Measurements from ENCODE around the gene IER2.

Gene IER2

DNA sequence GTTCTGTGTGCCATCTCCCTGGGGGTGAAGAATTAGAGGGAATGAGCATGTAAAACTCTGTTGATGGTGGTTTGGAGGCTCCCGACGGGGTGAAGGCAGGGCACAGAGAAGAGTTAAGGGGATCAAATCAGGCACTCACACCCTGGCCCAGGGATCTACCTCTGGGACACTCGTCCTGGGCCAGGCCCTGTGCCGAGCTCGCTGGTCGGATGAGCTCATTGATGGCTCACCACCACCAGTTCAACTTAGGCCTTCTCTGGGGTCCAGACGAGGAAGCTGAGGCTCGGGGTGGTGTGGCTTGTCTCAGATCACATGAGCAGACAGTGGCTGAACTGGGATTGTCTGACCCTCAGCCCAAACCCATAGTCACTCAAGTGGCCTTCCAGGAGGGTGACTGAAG lies 30.6 kb upstream of the IER2 start:
- DNase-seq (ENCODE audit: low read depth): no peak

DNA sequence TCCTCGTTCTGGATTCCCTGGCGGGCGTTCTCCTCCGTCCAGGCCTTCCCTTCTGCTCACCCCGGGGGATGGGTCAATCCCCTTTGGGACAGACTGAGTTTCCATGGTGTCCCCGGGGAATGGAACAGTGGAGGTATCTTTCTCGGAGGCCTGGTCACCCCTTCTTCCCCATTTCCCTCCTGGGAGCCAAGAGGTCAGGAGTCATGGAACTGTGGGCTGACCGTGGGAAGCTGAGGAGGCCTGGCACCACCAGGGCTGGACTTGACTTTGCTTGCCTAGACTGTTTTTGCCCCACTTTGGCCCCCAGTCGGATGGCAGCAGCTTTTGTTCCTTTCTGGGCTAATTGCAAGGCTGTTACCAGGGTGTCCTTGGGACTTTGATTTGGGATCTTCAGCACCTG lies 30.2 kb upstream of the IER2 start:
- DNase-seq (ENCODE audit: low read depth): no peak

DNA sequence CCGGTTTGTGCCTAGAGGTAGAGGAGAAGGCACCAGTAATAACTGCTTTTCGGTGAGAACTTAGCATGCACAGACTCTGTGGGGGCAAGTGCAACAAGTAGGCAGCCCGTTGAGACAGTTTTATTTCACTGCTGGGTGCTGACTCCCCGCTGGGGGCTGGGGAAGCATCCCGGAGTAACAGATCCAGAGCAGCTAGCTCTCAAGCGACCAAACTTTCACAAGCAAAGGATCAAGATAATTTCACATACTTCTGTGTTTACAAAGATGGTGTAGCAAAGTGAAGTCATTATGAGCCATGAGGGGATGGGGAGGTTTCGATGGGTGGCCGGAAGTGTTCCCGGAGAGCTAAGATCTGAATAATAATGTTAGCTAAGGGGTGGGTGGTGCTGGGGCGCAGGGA lies 29.4 kb upstream of the IER2 start:
- no peak for DNase-seq (ENCODE audit: low read depth)

DNA sequence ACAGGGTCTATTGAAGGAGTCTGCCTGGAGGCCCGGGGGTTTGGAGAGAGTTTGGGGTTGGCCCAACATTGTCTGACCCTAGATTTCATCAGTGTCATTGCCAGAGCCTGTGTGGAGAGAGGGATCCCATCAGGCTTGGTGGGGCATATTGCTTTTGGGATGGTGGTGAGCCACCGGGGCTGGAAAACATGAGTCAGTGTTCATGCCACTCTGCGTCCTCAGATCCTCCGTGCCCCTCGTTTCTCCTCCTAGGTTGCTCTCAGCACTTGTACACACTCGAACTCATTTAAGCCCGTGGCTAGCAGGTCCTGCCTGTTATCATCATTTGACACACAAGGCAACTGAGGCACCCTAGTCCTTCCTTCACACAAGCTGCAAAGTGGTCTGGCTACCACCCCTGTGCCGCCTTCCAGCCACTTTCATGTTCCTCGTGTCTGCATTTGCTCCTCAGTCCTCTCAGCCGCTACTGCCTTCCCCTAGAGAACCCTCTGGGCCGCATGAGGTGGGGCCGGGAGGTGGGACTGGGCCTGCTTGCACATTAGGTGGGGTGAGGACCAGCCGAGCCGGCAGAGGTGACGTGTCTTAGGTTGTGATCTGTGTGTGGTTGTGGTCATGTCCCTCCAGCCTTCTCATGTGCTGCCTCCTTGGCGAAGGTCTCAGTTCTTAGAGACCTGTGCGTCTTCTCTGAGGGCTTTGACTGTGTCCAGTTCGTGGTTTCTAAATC lies 28.5 kb upstream of the IER2 start:
- no peak for DNase-seq (ENCODE audit: low read depth)

DNA sequence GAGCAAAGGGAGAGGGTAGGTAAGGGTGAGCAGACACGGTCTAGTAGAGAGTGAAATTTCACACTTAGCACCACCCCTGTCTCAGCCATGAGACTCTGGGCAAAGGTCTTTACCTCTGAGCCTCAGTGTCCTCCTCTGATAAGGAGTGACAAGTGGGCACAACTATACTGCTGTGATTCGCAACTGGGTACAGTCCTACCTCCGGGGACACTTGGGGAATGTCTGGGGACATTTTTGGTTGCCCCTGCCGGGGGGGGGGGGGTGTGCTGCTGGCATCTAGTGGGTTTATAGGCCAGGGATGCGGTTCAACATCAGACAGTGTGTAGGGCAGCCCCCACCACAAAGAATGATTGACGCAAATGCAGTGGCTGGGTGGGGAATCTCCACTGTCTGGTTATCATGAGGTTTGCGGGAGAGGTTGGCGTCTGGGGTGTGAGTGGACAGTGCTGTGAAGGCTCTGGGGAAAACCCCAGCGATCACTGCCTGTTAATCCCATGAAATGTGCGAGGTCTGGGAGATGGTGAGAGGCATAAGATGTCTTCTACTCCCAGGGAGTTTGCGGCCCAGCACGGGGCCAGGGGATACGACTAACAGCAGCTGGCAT lies 27.8 kb upstream of the IER2 start:
- DNase-seq (ENCODE audit: low read depth): no peak

DNA sequence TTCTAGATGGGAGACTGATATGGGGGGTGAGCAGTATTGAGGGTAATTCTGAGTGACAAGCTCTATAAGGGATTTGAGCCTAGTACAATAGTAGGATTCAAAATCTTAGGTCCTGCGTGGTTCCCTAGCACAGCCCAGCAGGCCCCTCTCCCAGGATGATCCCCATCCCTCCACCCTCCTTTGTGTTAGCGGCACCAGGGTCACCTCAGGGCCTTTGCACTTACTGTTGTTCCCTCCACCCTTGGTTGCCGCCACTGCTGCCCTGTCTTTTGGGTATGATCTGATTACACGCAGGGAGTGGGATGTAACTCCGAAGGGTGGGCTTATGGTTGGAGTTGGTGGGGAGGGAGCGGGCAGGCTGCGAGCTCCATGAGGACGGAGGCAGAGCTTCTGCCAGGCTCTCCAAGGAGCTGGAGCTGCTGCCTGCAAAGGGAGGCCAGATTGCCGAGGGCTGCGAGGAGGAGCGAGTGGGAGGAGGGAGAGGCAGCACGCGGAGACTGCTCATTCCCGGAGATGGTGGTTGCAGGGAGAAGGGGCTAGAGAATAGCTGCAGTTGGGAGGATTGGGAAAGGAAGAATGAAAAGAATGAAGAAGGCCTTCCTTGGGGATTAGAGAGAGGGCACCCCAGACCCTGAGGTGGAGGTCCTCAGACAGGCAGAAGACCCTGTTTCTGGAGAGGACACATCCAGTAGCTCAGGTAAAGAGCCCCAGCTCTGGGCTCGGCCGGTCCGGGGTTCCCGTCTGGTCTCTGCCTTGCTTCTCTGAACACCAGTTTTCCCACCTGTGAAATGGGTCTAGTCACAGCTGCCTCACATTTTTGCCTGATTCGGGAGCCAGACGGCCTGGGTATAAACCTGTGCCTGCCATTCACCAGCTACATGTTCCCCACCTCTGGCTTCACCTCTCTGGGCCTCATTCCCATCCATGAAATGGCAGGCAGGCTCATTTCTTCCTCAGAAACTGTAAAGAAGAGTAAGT lies 26.9 kb upstream of the IER2 start:
- DNase-seq (ENCODE audit: low read depth): no peak

DNA sequence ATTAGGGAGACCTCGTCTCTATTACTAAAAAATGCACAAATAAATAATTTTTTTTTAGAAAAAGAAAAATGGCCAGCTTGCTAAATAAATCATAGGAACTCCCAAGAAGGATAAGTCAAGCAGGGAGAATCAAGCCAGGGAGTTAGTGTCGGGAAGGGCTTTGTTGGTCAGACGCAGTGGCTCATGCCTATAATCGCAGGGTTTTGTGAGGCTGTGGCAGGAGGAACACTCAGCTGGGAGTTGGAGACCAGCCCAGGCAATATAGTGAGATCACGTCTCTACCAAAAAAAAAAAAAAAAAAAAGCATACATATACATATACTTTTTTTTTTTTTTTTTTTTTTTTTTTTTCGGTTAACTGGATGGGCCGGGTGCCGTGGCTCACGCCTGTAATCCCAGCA lies 23.2 kb upstream of the IER2 start:
- no peak for DNase-seq (ENCODE audit: low read depth)

DNA sequence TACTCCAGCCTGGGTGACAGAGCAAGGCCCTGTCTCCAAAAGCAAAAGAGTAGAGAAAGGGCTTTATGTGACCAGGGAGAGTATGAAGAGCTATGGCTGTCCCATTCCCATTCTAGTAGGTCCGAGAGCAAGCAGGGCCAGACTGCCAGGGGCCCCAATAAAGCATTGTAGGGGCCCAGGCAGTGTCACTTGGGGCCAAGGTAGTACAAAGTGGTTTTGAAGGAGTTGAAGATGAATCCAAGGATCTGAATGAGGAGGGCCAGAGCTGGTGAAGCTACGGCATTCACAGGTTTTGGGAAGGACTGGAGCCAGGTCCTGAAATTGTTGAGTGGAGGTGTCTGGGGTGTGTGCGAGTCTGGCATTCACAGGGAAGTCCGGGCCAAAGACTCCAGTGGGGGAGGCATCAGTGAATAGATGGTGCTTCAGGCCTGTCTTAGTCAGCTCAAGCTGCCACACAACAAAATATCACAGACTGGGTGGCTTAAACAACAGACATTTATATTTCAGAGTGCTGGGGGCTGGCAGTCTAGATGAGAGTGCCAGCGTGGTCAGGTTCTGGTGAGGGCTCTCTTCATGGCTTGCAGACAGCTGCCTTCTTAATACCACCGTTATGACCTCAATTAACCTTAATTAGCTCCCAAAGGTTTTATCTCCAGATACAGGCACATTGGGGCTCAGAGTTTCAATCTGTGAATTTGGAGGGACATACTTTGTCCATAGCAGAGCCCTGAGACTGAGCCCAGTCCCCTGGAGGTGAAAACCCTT lies 22.2 kb upstream of the IER2 start:
- DNase-seq (ENCODE audit: low read depth): no peak

DNA sequence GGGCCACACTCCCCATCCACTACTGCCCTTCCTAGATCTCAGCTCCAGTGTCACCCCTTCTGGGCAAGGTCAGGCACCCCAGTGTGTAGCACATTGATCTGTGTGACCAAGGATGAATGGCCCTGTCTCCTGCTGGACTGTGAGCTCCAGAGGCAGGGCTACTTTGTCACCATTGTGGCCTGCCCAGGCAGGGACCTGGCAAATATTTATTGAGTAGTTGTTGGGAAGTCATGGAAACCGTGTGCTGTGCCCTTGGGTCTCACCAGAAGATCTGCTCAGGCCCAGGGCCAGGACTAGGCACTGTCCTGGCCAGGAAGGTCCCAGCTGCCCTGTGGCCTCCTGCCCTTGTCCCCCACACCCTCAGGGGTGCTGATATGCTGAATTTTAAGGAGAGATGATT lies 21.6 kb upstream of the IER2 start:
- DNase-seq (ENCODE audit: low read depth): no peak

DNA sequence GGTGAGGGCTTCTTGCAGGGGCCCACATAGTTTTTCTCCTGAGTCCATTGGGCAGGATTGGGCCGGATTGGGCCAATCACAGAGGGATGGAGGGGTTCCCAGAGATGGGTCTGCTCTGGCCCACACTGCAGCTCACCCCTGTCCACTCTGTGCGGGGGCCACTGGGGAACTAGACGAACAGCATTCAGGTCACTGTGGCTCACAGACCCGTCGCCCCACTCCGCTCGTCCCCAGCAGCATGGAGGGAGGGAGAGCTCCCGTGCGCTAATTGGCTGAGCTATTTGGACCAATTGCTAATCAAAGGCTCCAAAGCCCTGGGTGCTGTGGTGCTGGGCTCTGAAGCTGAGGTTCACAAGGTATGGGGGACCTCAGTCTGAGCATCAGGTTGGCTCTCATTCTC lies 20.8 kb upstream of the IER2 start:
- DNase-seq (ENCODE audit: low read depth): no peak

DNA sequence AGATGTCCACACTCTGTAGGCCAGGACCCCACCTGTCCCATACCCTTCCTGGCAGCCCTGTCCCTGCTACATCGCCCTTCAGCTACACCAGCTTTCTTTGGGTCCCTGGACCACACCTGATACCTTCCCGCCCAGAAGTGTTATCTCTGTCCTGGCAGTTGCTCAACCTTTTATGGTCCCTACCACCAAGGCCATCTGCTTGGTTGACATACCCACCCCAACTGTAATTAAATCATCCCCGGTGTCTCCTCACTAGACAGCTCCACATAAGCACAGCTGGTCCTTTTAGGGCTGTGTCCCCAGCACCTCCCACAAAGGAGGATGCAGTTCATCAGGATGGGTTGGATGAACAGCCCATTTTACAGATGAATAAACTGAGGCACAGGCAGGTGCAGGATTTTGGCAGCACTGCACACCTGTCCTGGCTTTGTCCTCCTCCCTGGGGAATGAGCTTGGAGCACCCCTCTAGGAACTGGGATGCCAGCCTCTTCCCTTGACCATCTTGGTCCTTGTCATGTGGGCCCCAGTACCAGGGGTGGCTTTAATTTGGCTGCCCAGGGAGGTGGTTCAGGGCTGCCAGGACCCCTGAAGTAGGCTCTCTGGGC lies 19.2 kb upstream of the IER2 start:
- no peak for DNase-seq (ENCODE audit: low read depth)

DNA sequence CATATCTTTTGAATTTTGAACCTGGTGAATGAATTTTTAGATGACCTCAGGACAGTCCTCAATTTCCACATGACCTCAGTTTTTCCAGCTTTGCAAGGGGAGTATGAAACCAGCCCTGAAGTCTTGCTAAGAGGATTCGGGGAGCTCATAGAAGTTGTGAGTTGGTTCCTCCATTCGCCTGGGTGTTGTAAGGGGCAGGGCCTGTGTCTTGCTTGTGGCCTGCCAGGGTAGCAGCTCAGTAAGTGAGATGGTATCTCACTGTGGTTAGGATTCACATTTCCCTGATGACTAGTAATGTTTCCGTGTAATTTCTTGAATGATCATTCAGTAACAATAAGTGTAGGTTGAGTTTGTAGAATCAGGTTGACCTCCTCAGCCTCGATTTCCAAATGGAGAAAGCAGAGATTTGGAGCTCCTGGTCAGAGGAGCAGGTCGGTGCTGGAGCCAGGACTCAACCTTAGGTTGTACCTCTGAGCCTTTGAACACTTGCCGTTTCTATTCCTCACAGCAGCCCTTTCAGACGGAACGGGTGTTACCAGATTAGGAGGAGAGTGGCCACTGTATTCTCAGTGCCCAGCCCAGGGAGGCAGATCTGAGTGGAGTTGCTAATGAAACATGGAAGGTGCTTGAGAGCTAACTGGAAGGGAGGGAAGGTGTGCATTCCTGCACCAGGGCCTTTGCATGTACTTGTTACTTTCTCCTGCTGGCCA lies 17.6 kb upstream of the IER2 start:
- DNase-seq (ENCODE audit: low read depth): no peak

DNA sequence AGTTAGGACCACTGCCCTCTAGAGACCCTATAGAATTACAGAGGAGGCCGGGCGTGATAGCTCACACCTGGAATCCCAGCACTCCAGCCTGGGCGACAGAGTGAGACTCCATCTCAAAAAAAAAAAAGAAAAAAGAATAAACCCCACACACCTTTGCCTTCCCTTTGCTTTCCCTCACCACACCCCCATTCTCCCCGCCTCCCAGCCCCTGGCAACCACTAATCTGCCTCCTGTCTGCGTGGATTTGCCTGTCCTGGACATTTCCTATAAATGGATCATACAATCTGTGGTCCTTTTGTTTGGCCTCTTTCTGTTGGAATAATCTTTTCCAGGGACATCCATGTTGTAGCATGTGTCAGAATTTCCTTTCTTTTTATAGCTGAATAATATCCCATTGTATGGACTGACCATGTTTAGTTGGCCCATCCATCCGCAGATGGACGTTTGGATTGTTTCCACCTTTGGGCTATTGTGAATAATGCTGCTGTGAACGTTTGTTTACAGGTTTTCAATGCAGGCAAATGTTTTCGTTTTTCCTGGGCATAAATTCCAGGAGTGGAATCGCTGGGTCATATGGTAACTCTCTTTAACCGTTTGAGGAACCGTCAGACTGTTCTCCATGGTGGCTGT lies 16.9 kb upstream of the IER2 start:
- no peak for DNase-seq (ENCODE audit: low read depth)

DNA sequence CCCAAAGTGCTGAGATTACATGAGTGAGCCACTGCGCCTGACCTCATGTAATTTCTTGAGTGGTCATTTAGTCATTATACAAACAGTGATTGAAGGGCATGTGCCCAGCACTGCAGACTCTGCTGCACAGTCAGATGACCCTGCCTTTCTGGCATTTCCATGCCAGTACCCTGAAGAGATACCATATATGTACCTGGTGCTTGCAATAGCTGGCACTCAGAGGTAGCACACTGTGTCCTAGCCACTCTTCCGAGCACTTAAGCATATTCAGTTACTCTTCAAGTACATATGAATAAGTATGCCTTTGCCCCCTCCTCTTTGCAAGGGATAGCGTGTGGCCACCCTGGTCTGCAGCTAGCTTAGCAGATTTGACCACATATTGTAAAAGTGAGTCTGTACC lies 15.6 kb upstream of the IER2 start:
- DNase-seq (ENCODE audit: low read depth): no peak

DNA sequence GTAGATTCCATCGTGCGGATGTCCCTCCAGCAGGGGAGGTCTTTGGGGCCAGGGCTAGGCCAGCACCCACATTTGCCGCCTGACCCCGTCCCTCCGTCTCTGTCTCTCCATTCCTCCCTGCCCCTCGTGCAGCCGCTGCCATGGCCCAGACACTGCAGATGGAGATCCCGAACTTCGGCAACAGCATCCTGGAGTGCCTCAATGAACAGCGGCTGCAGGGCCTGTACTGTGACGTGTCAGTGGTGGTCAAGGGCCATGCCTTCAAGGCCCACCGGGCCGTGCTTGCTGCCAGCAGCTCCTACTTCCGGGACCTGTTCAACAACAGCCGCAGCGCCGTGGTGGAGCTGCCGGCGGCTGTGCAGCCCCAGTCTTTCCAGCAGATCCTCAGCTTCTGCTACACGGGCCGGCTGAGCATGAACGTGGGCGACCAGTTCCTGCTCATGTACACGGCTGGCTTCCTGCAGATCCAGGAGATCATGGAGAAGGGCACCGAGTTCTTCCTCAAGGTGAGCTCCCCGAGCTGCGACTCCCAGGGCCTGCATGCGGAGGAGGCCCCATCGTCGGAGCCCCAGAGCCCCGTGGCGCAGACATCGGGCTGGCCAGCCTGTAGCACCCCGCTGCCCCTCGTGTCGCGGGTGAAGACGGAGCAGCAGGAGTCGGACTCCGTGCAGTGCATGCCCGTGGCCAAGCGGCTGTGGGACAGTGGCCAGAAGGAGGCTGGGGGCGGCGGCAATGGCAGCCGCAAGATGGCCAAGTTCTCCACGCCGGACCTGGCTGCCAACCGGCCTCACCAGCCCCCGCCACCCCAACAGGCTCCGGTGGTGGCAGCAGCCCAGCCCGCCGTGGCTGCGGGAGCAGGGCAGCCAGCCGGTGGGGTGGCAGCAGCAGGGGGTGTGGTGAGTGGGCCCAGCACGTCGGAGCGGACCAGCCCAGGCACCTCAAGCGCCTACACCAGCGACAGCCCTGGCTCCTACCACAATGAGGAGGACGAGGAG lies 14.8 kb upstream of the IER2 start:
- DNase-seq (ENCODE audit: low read depth): no peak

DNA sequence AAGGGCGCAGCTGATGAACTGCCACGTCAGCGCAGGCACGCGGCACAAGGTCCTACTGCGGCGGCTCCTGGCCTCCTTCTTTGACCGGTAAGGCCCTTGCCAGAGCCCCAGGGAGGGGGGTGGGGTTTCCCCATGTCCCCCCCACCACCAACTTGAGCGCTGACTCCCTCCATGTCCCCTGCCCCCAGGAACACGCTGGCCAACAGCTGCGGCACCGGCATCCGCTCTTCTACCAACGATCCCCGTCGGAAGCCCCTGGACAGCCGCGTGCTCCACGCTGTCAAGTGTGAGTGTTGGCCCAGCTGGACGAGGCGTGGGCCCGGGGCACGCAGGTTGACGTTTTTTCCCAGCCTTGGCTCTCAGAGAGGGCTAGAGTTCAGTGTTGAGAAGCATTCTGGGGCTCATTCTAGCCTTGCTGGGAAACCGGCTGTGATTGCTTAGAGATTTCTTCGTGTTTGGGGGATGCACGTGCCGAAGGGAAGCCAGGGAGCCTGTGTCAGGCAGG lies 12.9 kb upstream of the IER2 start:
- no peak for DNase-seq (ENCODE audit: low read depth)

DNA sequence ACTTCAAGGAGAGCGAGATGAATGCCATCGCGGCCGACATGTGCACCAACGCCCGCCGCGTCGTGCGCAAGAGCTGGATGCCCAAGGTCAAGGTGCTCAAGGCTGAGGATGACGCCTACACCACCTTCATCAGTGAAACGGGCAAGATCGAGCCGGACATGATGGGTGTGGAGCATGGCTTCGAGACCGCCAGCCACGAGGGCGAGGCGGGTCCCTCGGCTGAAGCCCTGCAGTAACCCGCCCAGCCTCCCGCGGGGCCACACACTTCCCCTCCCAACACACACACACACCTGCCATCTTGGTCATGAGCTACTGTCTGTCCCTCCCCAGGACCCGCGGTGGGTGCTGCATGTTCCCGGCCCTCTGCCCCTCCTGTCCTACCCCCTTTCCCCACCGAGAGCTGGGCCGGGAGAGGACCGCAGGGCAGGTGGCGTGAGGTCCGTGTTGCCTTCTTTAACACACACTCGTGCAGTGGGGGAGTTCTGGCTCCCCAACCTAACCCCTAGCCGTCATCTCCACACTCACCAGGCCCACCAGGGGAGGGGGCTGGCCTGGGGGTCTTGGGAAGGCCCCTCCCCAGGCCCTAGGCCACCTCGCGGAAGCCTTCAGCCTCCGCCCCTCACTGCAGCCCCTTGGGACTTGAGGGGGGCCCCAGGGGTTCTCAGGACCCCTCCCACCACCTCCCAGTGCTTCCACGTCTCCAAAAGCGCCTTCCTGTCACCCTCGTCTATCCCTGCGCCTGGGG lies 11.9 kb upstream of the IER2 start:
- no peak for DNase-seq (ENCODE audit: low read depth)

DNA sequence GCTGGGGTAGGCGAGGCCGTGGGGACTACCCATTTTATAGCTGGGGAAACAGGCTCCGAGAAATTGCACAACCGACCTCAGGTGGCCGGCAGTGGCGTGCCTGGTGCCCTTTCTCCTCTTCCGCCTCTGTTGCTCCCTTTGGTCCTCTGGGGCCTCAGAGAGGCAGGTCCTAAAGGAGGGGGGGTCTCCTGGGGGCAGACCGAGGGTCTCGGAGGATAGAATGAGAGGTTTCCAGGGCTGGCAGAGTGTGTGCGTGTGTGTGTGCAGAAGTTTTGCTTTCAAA lies 11.4 kb upstream of the IER2 start:
- DNase-seq (ENCODE audit: low read depth): no peak

Data from HS-27A (cell line).